ENCODE data around the gene RNU5B-1.

GRCh38 chr15:65285291-65286068 is 19.0 kb upstream of the RNU5B-1 start:
- no peak for TF ChIP-seq CTCF (IDR thresholded peaks at IDR 0.05 in 8 of 11, conservative IDR thresholded peaks at IDR 0.05 in 3 of 11)
- TF ChIP-seq POLR2A (IDR thresholded peaks at IDR 0.05) = no peak

Measured in spleen (tissue), 7 donors.